HL-60 (cell line): ENCODE measurements around the gene ELMO1.
A peak's percentile ranks its signal among the peaks of the same experiment; 100 is the strongest.

Experiments
- DNase-seq, 2 experiments: peaks; one replicate each; pipeline ENCODE4 v3.0.0-alpha.2; 2010 to 2020; ENCODE audit warnings: low read depth in 1 of 2, low spot score in 1 of 2
- H3K27ac ChIP-seq: fragments of 250-450 bp; sonication (Bioruptor Pico); replicated peaks from 2 replicates; pipeline ENCODE4 v1.5.1; 2020; ENCODE audit warnings: mild to moderate bottlenecking, moderate library complexity
- H3K27me3 ChIP-seq: fragments of 250-450 bp; sonication (Bioruptor Pico); 2 replicates; pipeline ENCODE4 v1.5.1; 2021; ENCODE audit warnings: mild to moderate bottlenecking, moderate library complexity; ENCODE audit not compliant: insufficient read depth, poor library complexity, severe bottlenecking
- H3K4me3 ChIP-seq: replicated peaks from 2 replicates; pipeline ENCODE4 v1.5.1; 2011; ENCODE audit warnings: mild to moderate bottlenecking, control low read depth, low read length; ENCODE audit not compliant: insufficient read depth
- CTCF ChIP-seq: IDR thresholded peaks from one replicate; pipeline ENCODE4 v1.5.1; 2011; ENCODE audit warnings: low read length, control low read depth, inconsistent platforms; ENCODE audit not compliant: insufficient read depth
- GABPA ChIP-seq: IDR thresholded peaks from 2 replicates; pipeline ENCODE4 v1.6.1; 2012; ENCODE audit warnings: low read depth
- POLR2AphosphoS5 ChIP-seq: IDR thresholded peaks from 2 replicates; pipeline ENCODE4 v1.6.1; 2012; ENCODE audit warnings: low read depth
- REST ChIP-seq: IDR thresholded peaks from 2 replicates; pipeline ENCODE4 v1.6.1; 2012; ENCODE audit warnings: low read depth; ENCODE audit not compliant: insufficient replicate concordance
- SPI1 ChIP-seq: IDR thresholded peaks from 2 replicates; pipeline ENCODE4 v1.6.1; 2012; ENCODE audit warnings: low read depth, mild to moderate bottlenecking, borderline replicate concordance

ELMO1 gene

GRCh38 chr7:37322831-37323230 lies 125.8 kb downstream of the ELMO1 start:
- no peaks in the 10 kb centered on the region for H3K27me3 ChIP-seq
- no peak overlapping the region for H3K27ac ChIP-seq
- H3K4me3 ChIP-seq, result no peak overlapping the region
- TF ChIP-seq CTCF (no peak), SPI1 (no peak), GABPA (no peak), POLR2AphosphoS5 (no peak), REST (no peak)
- no peak for DNase-seq

GRCh38 chr7:37320848-37321468 lies 127.7 kb downstream of the ELMO1 start:
- no peak overlapping the region for H3K4me3 ChIP-seq
- DNase-seq, result peak in 1 of 2 experiments; percentile 61
- TF ChIP-seq SPI1 (no peak), POLR2AphosphoS5 (no peak), CTCF (no peak), REST (no peak), GABPA (no peak)
- no peaks in the 10 kb centered on the region for H3K27me3 ChIP-seq
- H3K27ac ChIP-seq, result no peak overlapping the region

- H3K27ac ChIP-seq, result no peak overlapping the region
- H3K27me3 ChIP-seq, result no peaks in the 10 kb centered on the region
- no peak for TF ChIP-seq REST
- no peak for TF ChIP-seq GABPA
- no peak for TF ChIP-seq CTCF
- no peak for TF ChIP-seq POLR2AphosphoS5
- TF ChIP-seq SPI1, result no peak
- no peak for DNase-seq
- H3K4me3 ChIP-seq, result no peak overlapping the region
Observed at GRCh38 chr7:37320140-37320847, 128.4 kb downstream of the ELMO1 start.
